Left forelimb (tissue), 1 donor: ENCODE data around the gene ARL5A.
"Not testable (repeated sequence)": the region's sequence is repeated elsewhere in the genome, so short reads cannot be mapped to it uniquely, and the experiment has no call there.

Experiments used
- DNase-seq: peaks from one replicate; pipeline ENCODE4 v3.0.0-alpha.2; 2018; ENCODE audit warnings: low spot score

The ARL5A gene

GRCh38 chr2:151795646-151796240 lies 32.5 kb downstream of the ARL5A start:
- DNase-seq = no peak

GRCh38 chr2:151794422-151794821 lies 33.8 kb downstream of the ARL5A start:
- not testable (repeated sequence) for DNase-seq

GRCh38 chr2:151793123-151793522 lies 35.1 kb downstream of the ARL5A start:
- no peak for DNase-seq

- DNase-seq = no peak
These were observed 35.6 kb downstream of the ARL5A start for GRCh38 chr2:151792589-151792988.

- no peak for DNase-seq
These were observed 36.7 kb downstream of the ARL5A start for GRCh38 chr2:151791545-151791944.

- DNase-seq = no peak
These were observed 37.5 kb downstream of the ARL5A start for GRCh38 chr2:151790689-151791088.

GRCh38 chr2:151789055-151789834 lies 39.0 kb downstream of the ARL5A start:
- no peak for DNase-seq

GRCh38 chr2:151786483-151786882 lies 41.7 kb downstream of the ARL5A start:
- DNase-seq = no peak

GRCh38 chr2:151786077-151786476 lies 42.1 kb downstream of the ARL5A start:
- no peak for DNase-seq

- no peak for DNase-seq
These were observed 45.1 kb downstream of the ARL5A start for GRCh38 chr2:151783133-151783520.

- no peak for DNase-seq
These were observed 45.7 kb downstream of the ARL5A start for GRCh38 chr2:151782378-151783132.

- DNase-seq = no peak
These were observed 46.6 kb downstream of the ARL5A start for GRCh38 chr2:151781642-151782041.

- no peak for DNase-seq
These were observed 47.3 kb downstream of the ARL5A start for GRCh38 chr2:151780938-151781337.

- no peak for DNase-seq
These were observed 50.3 kb downstream of the ARL5A start for GRCh38 chr2:151777935-151778334.

GRCh38 chr2:151777487-151777886 lies 50.7 kb downstream of the ARL5A start:
- no peak for DNase-seq

- DNase-seq = no peak
These were observed 51.9 kb downstream of the ARL5A start for GRCh38 chr2:151776367-151776766.

- DNase-seq = no peak
These were observed 53.0 kb downstream of the ARL5A start for GRCh38 chr2:151775057-151775740.

- no peak for DNase-seq
These were observed 53.7 kb downstream of the ARL5A start for GRCh38 chr2:151774506-151774905.

- DNase-seq = no peak
These were observed 56.4 kb downstream of the ARL5A start for GRCh38 chr2:151771599-151772358.

- DNase-seq = no peak
These were observed 57.2 kb downstream of the ARL5A start for GRCh38 chr2:151770995-151771394.

- no peak for DNase-seq
These were observed 58.6 kb downstream of the ARL5A start for GRCh38 chr2:151769606-151770005.

GRCh38 chr2:151767536-151767935 lies 60.7 kb downstream of the ARL5A start:
- DNase-seq = no peak
